ENCODE results near the gene RPS24.
"Not testable (repeated sequence)": the region's sequence is repeated elsewhere in the genome, so short reads cannot be mapped to it uniquely, and the experiment has no call there.

The RPS24 gene

GRCh38 chr10:78033637-78034470 lies at the start of gene RPS24:
TSS of gene RPS24 (plus strand) at chr10:78033863. CDS start at chr10:78033902, 39 bp downstream.
- peak; percentile 94 for DNase-seq (ENCODE audit: low spot score)

- no peak for DNase-seq (ENCODE audit: low spot score)
Observed at GRCh38 chr10:77984986-77985385, 48.7 kb upstream of the RPS24 start.

GRCh38 chr10:77987671-77988255 lies 45.9 kb upstream of the RPS24 start:
- DNase-seq (ENCODE audit: low spot score), result no peak

- DNase-seq (ENCODE audit: low spot score), result no peak
Observed at GRCh38 chr10:77989081-77989724, 44.5 kb upstream of the RPS24 start.

GRCh38 chr10:77993620-77994019 lies 40.0 kb upstream of the RPS24 start:
- DNase-seq (ENCODE audit: low spot score), result no peak

GRCh38 chr10:77998780-77999179 lies 34.9 kb upstream of the RPS24 start:
- DNase-seq (ENCODE audit: low spot score), result not testable (repeated sequence)

- no peak for DNase-seq (ENCODE audit: low spot score)
Observed at GRCh38 chr10:78000206-78000605, 33.5 kb upstream of the RPS24 start.

GRCh38 chr10:78000956-78001472 lies 32.6 kb upstream of the RPS24 start:
- DNase-seq (ENCODE audit: low spot score), result no peak

GRCh38 chr10:78002541-78003288 lies 30.9 kb upstream of the RPS24 start:
- DNase-seq (ENCODE audit: low spot score), result no peak

- no peak for DNase-seq (ENCODE audit: low spot score)
Observed at GRCh38 chr10:78004215-78005026, 29.2 kb upstream of the RPS24 start.

GRCh38 chr10:78007172-78007571 lies 26.5 kb upstream of the RPS24 start:
- no peak for DNase-seq (ENCODE audit: low spot score)

- no peak for DNase-seq (ENCODE audit: low spot score)
Observed at GRCh38 chr10:78009662-78010061, 24.0 kb upstream of the RPS24 start.

GRCh38 chr10:78010278-78010677 lies 23.4 kb upstream of the RPS24 start:
- no peak for DNase-seq (ENCODE audit: low spot score)

- DNase-seq (ENCODE audit: low spot score), result no peak
Observed at GRCh38 chr10:78011065-78011464, 22.6 kb upstream of the RPS24 start.

- no peak for DNase-seq (ENCODE audit: low spot score)
Observed at GRCh38 chr10:78013564-78013963, 20.1 kb upstream of the RPS24 start.

GRCh38 chr10:78015546-78015945 lies 18.1 kb upstream of the RPS24 start:
- DNase-seq (ENCODE audit: low spot score), result no peak

GRCh38 chr10:78017856-78018255 lies 15.8 kb upstream of the RPS24 start:
- no peak for DNase-seq (ENCODE audit: low spot score)

GRCh38 chr10:78019264-78019663 lies 14.4 kb upstream of the RPS24 start:
- no peak for DNase-seq (ENCODE audit: low spot score)

- DNase-seq (ENCODE audit: low spot score), result no peak
Observed at GRCh38 chr10:78021201-78021600, 12.5 kb upstream of the RPS24 start.

- no peak for DNase-seq (ENCODE audit: low spot score)
Observed at GRCh38 chr10:78023741-78024140, 9.9 kb upstream of the RPS24 start.

GRCh38 chr10:78025685-78026364 lies 7.8 kb upstream of the RPS24 start:
- DNase-seq (ENCODE audit: low spot score), result no peak

All from iPS-NIHi11 (cell line).